Neuronal stem cell (in vitro differentiated cells): ENCODE measurements around the gene MRPL11.

Experiments
- DNase-seq: peaks from one replicate; pipeline ENCODE4 v3.0.0-alpha.2; 2013; ENCODE audit warnings: low spot score
- H2AFZ ChIP-seq: one replicate; pipeline ENCODE4 v1.6.1; 2013; ENCODE audit warnings: mild to moderate bottlenecking, low read length, inconsistent platforms
- H2AK5ac ChIP-seq: 2 replicates; pipeline ENCODE4 v1.6.1; 2013; ENCODE audit warnings: low read depth, mild to moderate bottlenecking, inconsistent platforms, low read length, moderate library complexity, mixed read lengths
- H2BK120ac ChIP-seq: 2 replicates; pipeline ENCODE4 v1.6.1; 2013; ENCODE audit warnings: low read depth, mild to moderate bottlenecking, inconsistent platforms, low read length, moderate library complexity, mixed read lengths
- H2BK12ac ChIP-seq: one replicate; pipeline ENCODE4 v1.6.1; 2013; ENCODE audit warnings: low read length, inconsistent platforms
- H2BK15ac ChIP-seq: 2 replicates; pipeline ENCODE4 v1.6.1; 2013; ENCODE audit warnings: mild to moderate bottlenecking, low read length, inconsistent platforms, mixed read lengths
- H2BK5ac ChIP-seq: one replicate; pipeline ENCODE4 v1.6.1; 2013; ENCODE audit warnings: inconsistent platforms, mild to moderate bottlenecking, low read length, moderate library complexity
- H3K14ac ChIP-seq: one replicate; pipeline ENCODE4 v1.6.1; 2013; ENCODE audit warnings: low read length, inconsistent platforms
- H3K18ac ChIP-seq: 2 replicates; pipeline ENCODE4 v1.6.1; 2013; ENCODE audit warnings: low read length, inconsistent platforms
- H3K23ac ChIP-seq: 2 replicates; pipeline ENCODE4 v1.6.1; 2013; ENCODE audit warnings: low read depth, mild to moderate bottlenecking, mixed read lengths, low read length, inconsistent platforms; ENCODE audit not compliant: poor library complexity
- H3K27ac ChIP-seq: replicated peaks from 3 replicates; pipeline ENCODE4 v1.5.1; 2013; ENCODE audit warnings: low read length, inconsistent platforms
- H3K27me3 ChIP-seq, 3 experiments: 2 replicates each; pipeline ENCODE4 v1.6.1; 2013; ENCODE audit warnings: low read length in 3 of 3, mild to moderate bottlenecking in 2 of 3, inconsistent platforms in 1 of 3, low read depth in 1 of 3, mixed read lengths in 1 of 3, moderate library complexity in 1 of 3; ENCODE audit not compliant: control insufficient read depth in 3 of 3, insufficient read depth in 3 of 3
- H3K36me3 ChIP-seq, 2 donors: replicated peaks in 1 of 2; 2 replicates each; pipeline ENCODE4 v1.6.1; 2013; ENCODE audit warnings: low read length in 2 of 2; ENCODE audit not compliant: control insufficient read depth in 2 of 2, insufficient read depth in 2 of 2
- H3K4ac ChIP-seq: 2 replicates; pipeline ENCODE4 v1.6.1; 2013; ENCODE audit warnings: inconsistent platforms, mild to moderate bottlenecking, low read length, moderate library complexity
- H3K4me1 ChIP-seq, 2 donors: 1 replicate in 1 of 2; 2 replicates in 1 of 2; pipeline ENCODE4 v1.6.1; 2013; ENCODE audit warnings: low read length in 2 of 2, low read depth in 1 of 2; ENCODE audit not compliant: control insufficient read depth in 2 of 2, insufficient read depth in 1 of 2
- H3K4me2 ChIP-seq: one replicate; pipeline ENCODE4 v1.6.1; 2013; ENCODE audit warnings: mild to moderate bottlenecking, low read length, inconsistent platforms; ENCODE audit not compliant: insufficient read depth, poor library complexity, severe bottlenecking
- H3K4me3 ChIP-seq, 2 donors: 2 replicates each; pipeline ENCODE4 v1.5.1; 2013; ENCODE audit warnings: low read length in 2 of 2, mild to moderate bottlenecking in 2 of 2, inconsistent platforms in 1 of 2, moderate library complexity in 1 of 2
- H3K79me1 ChIP-seq: one replicate; pipeline ENCODE4 v1.6.1; 2013; ENCODE audit warnings: low read depth, mild to moderate bottlenecking, inconsistent platforms, low read length, moderate library complexity
- H3K9ac ChIP-seq: one replicate; pipeline ENCODE4 v1.6.1; 2013; ENCODE audit warnings: mild to moderate bottlenecking, low read depth, low read length, inconsistent platforms; ENCODE audit not compliant: poor library complexity
- H3K9me3 ChIP-seq, 2 donors: replicated peaks in 1 of 2; 2 replicates each; pipeline versions ENCODE3 to v1.6.1; 2013; ENCODE audit warnings: low read length in 2 of 2, mild to moderate bottlenecking in 2 of 2, inconsistent platforms in 1 of 2, low read depth in 1 of 2, mixed read lengths in 1 of 2, moderate library complexity in 1 of 2; ENCODE audit not compliant: control insufficient read depth in 2 of 2, insufficient read depth in 1 of 2
- H4K8ac ChIP-seq: one replicate; pipeline ENCODE4 v1.6.1; 2013; ENCODE audit warnings: low read depth, mild to moderate bottlenecking, inconsistent platforms, low read length, moderate library complexity
- H4K91ac ChIP-seq: one replicate; pipeline ENCODE4 v1.6.1; 2013; ENCODE audit warnings: low read length, low read depth, mild to moderate bottlenecking, inconsistent platforms; ENCODE audit not compliant: poor library complexity
- WGBS, 2 donors: extraction: QIAGEN DNeasy Blood & Tissue Kit; methylation state at CpG; one replicate each; pipeline ENCODE4 v1.1.7; 2013; ENCODE audit warnings: missing lambda C conversion rate in 2 of 2, mixed read lengths in 1 of 2; ENCODE audit not compliant: insufficient read length in 2 of 2, insufficient replicate concordance in 1 of 2; ENCODE audit errors: extremely low coverage in 2 of 2; 5-methylcytosine and 5-hydroxymethylcytosine counted together

The MRPL11 gene

GRCh38 chr11:66451663-66452062, 13.0 kb upstream of the MRPL11 start:
- Histone ChIP-seq H3K27ac (no peak overlapping the region), H4K91ac (no peak overlapping the region), H2BK120ac (no peak overlapping the region), H3K36me3 (no peaks in the 10 kb centered on the region), H3K4me2 (no peak overlapping the region), H2AFZ (no peak overlapping the region), H3K23ac (no peak overlapping the region), H3K4me1 (no peaks in the 10 kb centered on the region), H3K4me3 (no peak overlapping the region), H3K4ac (no peak overlapping the region), H2AK5ac (no peak overlapping the region), H4K8ac (no peak overlapping the region), H2BK5ac (no peak overlapping the region), H3K18ac (no peak overlapping the region), H2BK12ac (no peak overlapping the region), H2BK15ac (no peak overlapping the region), H3K9me3 (peaks cover 4 to 5% of the 10 kb centered on the region in 2 donors), H3K27me3 (peaks cover 0 to 11% (median 0%) of the 10 kb centered on the region in 3 experiments), H3K9ac (no peak overlapping the region), H3K14ac (no peak overlapping the region), H3K79me1 (no peaks in the 10 kb centered on the region)
- DNase-seq: no peak
- no CpG with 5 or more reads among the region's 4 CpGs for WGBS, 2 donors

- no peak overlapping the region for H4K8ac ChIP-seq
- H2BK5ac ChIP-seq: no peak overlapping the region
- no peak overlapping the region for H3K18ac ChIP-seq
- no peak overlapping the region for H2BK12ac ChIP-seq
- H3K4ac ChIP-seq: no peak overlapping the region
- H3K14ac ChIP-seq: no peak overlapping the region
- WGBS, 2 donors: no CpG with 5 or more reads among the region's 4 CpGs
- H3K4me1 ChIP-seq: no peaks in the 10 kb centered on the region
- no peak overlapping the region for H4K91ac ChIP-seq
- H2AK5ac ChIP-seq: no peak overlapping the region
- H3K79me1 ChIP-seq: no peaks in the 10 kb centered on the region
- no peak overlapping the region for H3K23ac ChIP-seq
- no peak overlapping the region for H3K4me3 ChIP-seq
- no peak overlapping the region for H2AFZ ChIP-seq
- H3K9me3 ChIP-seq: peaks cover 4 to 5% of the 10 kb centered on the region in 2 donors
- H3K4me2 ChIP-seq: no peak overlapping the region
- no peak overlapping the region for H3K9ac ChIP-seq
- H3K27ac ChIP-seq: no peak overlapping the region
- no peak overlapping the region for H2BK120ac ChIP-seq
- DNase-seq: no peak
- no peaks in the 10 kb centered on the region for H3K36me3 ChIP-seq
- no peak overlapping the region for H2BK15ac ChIP-seq
- peaks cover 0 to 11% (median 0%) of the 10 kb centered on the region in 3 experiments for H3K27me3 ChIP-seq
Measured at GRCh38 chr11:66450560-66450959, 11.9 kb upstream of the MRPL11 start.

- H2AFZ ChIP-seq: no peak overlapping the region
- no peak overlapping the region for H2BK5ac ChIP-seq
- no peaks in the 10 kb centered on the region for H3K4me1 ChIP-seq
- H2BK120ac ChIP-seq: no peak overlapping the region
- H3K14ac ChIP-seq: no peak overlapping the region
- no peak overlapping the region for H3K18ac ChIP-seq
- H3K23ac ChIP-seq: no peak overlapping the region
- no CpG with 5 or more reads among the region's 4 CpGs for WGBS, 2 donors
- no peak overlapping the region for H4K91ac ChIP-seq
- no peak overlapping the region for H3K4ac ChIP-seq
- H3K27ac ChIP-seq: no peak overlapping the region
- no peak overlapping the region for H2BK15ac ChIP-seq
- H2BK12ac ChIP-seq: no peak overlapping the region
- no peak overlapping the region for H3K4me3 ChIP-seq
- no peak for DNase-seq
- no peak overlapping the region for H2AK5ac ChIP-seq
- H3K79me1 ChIP-seq: no peaks in the 10 kb centered on the region
- H3K36me3 ChIP-seq: no peaks in the 10 kb centered on the region
- H3K9me3 ChIP-seq: peaks cover 4 to 5% of the 10 kb centered on the region in 2 donors
- H4K8ac ChIP-seq: no peak overlapping the region
- H3K9ac ChIP-seq: no peak overlapping the region
- peaks cover 0 to 11% (median 0%) of the 10 kb centered on the region in 3 experiments for H3K27me3 ChIP-seq
- H3K4me2 ChIP-seq: no peak overlapping the region
Measured at GRCh38 chr11:66448523-66448922, 9.9 kb upstream of the MRPL11 start.

- H2BK120ac ChIP-seq: no peak overlapping the region
- no peak overlapping the region for H4K91ac ChIP-seq
- H3K4ac ChIP-seq: no peak overlapping the region
- DNase-seq: no peak
- H3K4me3 ChIP-seq: no peak overlapping the region
- H3K36me3 ChIP-seq: no peaks in the 10 kb centered on the region
- H3K27ac ChIP-seq: no peak overlapping the region
- peaks cover 2 to 6% of the 10 kb centered on the region in 2 donors for H3K9me3 ChIP-seq
- no peak overlapping the region for H3K23ac ChIP-seq
- H2AK5ac ChIP-seq: no peak overlapping the region
- H2BK5ac ChIP-seq: no peak overlapping the region
- no peak overlapping the region for H3K18ac ChIP-seq
- no peaks in the 10 kb centered on the region for H3K4me1 ChIP-seq
- no peak overlapping the region for H3K4me2 ChIP-seq
- no peaks in the 10 kb centered on the region for H3K79me1 ChIP-seq
- H3K14ac ChIP-seq: no peak overlapping the region
- no peak overlapping the region for H4K8ac ChIP-seq
- no peak overlapping the region for H2AFZ ChIP-seq
- H2BK12ac ChIP-seq: no peak overlapping the region
- H2BK15ac ChIP-seq: no peak overlapping the region
- no peak overlapping the region for H3K9ac ChIP-seq
- H3K27me3 ChIP-seq: peaks cover 0 to 9% (median 0%) of the 10 kb centered on the region in 3 experiments
Measured at GRCh38 chr11:66447012-66447411, 8.4 kb upstream of the MRPL11 start.
